ENCODE measurements around the gene MACIR.

- TF ChIP-seq CTCF (IDR thresholded peaks at IDR 0.05) (no peak), POLR2AphosphoS5 (IDR thresholded peaks at IDR 0.05) (no peak), POLR2A (IDR thresholded peaks at IDR 0.05) (no peak)
These were observed 42.4 kb upstream of the MACIR start for GRCh38 chr5:103216137-103216536.

All from breast epithelium (tissue), 3 donors.